GM15510 (cell line): Measurements from ENCODE around the gene WRAP73.

ENCODE experiments used
- POLR2A ChIP-seq: IDR thresholded peaks from 3 replicates; pipeline ENCODE4 v1.6.1; 2011; ENCODE audit warnings: borderline replicate concordance; ENCODE audit not compliant: insufficient read length; ENCODE audit errors: extremely low read depth

Gene WRAP73

DNA sequence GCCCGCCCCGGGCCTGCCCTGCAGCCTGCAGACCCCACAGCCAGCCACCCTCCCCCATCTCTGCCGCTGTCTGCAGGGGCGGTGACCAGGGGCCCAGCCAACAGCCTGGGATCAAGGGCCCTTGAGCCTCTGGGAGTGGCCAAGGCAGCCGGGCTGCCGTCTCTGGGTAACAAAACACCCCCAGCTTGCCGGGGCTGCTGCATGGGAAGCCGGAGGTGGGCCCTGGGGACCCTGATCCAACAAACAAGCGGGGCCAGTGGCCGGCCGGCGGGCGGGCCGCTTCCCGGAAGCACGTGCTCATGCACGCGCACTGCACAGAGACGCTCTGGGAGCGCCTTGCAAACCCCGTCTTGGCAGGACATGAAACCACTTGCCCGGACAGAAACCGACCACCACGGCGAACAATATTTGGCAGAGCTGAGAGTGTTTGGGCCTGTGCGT is 51.8 kb downstream of the WRAP73 start:
- TF ChIP-seq POLR2A: no peak

DNA sequence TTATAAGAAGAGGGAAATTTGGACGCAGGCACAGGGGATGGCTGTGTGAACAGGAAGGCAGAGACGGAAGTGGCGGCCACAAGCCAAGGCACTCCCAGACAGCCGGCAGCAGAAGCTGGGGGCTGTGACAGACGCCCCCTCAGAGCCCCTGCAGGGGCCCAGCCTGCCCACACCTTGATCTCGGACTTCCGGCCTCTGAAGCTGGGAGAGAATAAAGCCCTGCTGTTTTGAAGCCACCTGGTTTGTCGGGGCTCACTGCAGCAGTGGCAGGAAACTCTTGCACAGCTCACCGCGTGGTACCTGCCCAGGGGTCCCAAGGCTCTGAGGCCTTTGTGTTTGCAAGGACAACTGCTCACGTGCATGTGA is 52.3 kb downstream of the WRAP73 start:
- TF ChIP-seq POLR2A: no peak

GRCh38 chr1:3596663-3597598 is 53.0 kb downstream of the WRAP73 start:
- no peak for TF ChIP-seq POLR2A

GRCh38 chr1:3595949-3596348 is 54.0 kb downstream of the WRAP73 start:
- no peak for TF ChIP-seq POLR2A

- TF ChIP-seq POLR2A: no peak
These were observed 55.1 kb downstream of the WRAP73 start for GRCh38 chr1:3594706-3595377.

- no peak for TF ChIP-seq POLR2A
These were observed 56.2 kb downstream of the WRAP73 start for GRCh38 chr1:3593745-3594144.

DNA sequence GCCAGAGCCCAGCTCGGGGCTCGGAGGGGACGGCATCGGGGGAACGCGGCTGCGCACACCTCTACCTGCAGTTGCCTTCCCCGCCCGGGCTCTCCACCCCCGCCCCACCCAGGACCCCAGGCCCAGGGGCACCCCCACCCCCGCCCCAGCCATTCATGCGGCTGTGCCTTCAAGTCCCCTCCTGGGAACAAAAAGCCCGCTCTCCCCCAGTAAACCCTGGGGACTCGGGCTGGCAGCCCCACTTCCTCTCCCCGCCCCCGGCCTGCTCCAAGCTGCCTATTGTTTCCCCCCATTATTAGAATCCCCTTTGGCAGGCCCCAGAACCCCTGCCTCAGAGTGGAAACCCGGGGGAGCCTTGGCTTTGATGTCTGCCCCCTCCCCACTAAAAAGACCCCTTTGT is 56.6 kb downstream of the WRAP73 start:
- no peak for TF ChIP-seq POLR2A

DNA sequence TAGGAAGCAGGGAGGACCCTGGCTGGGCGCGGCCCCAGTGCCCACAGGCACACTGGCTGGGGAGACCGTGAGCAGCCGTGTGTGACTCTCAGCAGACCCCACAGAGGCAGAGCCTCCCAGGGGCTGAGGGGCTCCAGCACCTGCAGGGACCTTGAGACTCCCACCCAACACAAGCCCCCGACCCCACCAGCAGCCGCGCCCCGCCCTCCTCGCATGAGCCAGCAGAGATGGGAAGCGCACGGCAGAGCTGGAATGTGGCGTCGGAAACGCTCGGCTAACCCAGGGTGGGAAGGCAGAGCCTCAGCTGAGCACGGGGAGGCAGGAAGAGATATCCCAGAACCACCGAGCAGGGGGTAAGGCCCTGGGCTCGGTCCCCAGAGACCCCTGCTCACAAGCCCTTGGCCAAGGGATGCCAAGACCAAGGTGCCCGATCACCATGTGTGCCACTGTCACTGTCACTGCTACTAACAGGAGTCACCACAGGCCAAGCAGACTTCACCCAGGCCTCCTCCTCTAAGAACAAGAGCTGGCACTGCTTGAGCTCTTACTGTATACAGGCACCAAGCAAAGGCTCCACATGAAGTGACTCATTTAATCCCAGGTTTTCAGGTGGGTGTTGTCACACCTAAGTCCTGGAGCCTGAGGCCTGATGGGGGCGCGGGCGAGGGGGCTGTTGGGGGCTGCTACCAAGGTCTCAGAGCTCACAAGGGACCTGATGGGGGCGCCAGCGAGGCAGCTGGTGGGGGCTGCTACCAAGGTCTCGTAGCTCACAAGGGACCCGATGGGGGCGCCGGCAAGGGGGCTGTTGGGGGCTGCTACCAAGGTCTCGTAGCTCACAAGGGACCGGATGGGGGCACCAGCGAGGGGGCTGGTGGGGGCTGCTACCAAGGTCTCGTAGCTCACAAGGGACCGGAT is 58.7 kb downstream of the WRAP73 start:
- no peak for TF ChIP-seq POLR2A

GRCh38 chr1:3590139-3590763 is 59.7 kb downstream of the WRAP73 start:
- TF ChIP-seq POLR2A: no peak

GRCh38 chr1:3588395-3588794 is 61.5 kb downstream of the WRAP73 start:
- TF ChIP-seq POLR2A: no peak

DNA sequence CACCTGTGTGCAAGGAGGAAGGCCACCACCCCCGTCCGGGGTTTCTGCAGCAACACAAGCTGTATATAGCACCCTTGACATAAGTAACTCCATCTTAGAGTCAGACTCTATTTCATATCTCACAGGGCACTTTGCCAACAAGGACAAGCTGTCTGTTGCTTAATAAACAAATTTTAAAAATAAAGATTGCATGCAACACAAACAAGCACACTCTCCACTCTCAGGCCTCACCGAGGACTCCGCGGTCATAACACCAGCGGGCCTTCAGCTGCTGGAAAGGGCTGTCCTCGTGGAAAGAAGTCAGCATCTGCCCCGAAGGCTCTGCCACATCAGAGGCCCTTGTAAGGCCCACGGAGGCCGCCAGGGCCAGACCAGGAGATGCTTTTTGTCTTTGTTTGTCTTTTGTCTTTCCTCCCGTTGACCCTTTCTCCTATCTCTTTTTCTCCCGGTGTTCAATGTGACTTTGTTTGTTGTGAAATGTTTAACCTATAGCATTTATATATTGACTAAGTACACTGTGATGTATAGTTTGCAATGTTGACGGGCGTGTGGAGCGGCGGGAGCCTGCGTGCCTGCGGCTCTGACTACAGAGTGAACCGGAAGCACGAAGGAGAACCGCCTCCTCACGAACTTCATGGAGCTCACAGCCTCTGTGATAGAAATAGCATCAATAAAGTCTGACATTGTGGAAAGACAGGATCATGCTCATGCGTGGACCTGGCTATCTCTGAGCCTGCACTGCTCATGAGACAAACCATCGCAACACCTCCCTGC is 62.7 kb downstream of the WRAP73 start:
- no peak for TF ChIP-seq POLR2A

- no peak for TF ChIP-seq POLR2A
These were observed 63.8 kb downstream of the WRAP73 start for GRCh38 chr1:3585940-3586568.

GRCh38 chr1:3584915-3585314 is 65.0 kb downstream of the WRAP73 start:
- TF ChIP-seq POLR2A: no peak

DNA sequence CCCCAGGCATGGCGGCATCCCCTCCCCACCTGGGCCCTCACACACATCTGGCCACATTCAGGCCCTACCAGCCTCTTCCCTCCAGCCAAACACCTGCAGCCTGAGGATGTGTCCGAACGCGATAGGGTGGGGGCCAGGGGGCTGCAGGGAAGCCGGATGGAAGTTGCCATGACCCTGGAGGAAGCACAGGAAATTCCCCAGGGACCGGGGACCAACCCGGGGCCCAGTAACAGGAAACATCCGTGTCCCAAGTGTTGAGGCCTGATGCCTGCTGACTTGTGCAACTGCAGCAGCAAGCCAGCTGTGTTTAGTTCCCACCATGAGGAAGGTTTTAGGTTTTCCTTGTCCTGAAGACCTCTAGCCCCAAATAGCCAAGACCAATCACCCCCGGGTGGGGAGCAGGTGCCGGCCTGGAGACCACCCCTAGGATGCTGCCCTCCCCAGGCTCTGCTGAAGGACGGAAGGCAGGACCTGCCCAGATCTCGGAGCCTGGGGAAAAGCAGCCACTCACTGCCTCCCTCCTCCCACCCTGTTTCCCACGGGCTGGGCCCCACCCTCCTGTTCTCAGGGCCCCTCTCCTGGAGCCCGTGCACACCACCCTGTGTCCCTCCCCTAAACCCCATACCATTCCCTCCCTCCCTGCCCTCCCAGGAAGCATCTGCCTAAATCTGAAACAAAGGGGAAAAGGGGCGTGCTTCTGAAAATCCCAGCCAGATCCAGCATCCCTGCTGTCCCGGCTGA is 68.4 kb downstream of the WRAP73 start:
- TF ChIP-seq POLR2A: no peak
